ENCODE data around the gene EIF4G3. TPM values are rescaled to one million over a fixed set of nuclear protein-coding genes. Genes with fewer than 3 reads are reported as not detected.
A peak's percentile ranks its signal among the peaks of the same experiment; 100 is the strongest.

Gene EIF4G3
- polyA plus RNA-seq, 3 donors: 5.1 to 34.2 (median 5.8) TPM

GRCh38 chr1:20868263-20868662, 308.4 kb downstream of the EIF4G3 start:
- H3K36me3 Mint-ChIP-seq: peaks cover 34 to 46% of the 10 kb centered on the region in 2 donors
- no peak overlapping the region for H3K4me2 ChIP-seq (replicated peaks; ENCODE audit: extremely low read depth, low read length, poor library complexity, severe bottlenecking)
- H3K4me3 ChIP-seq (replicated peaks in 1 of 3; ENCODE audit: low read depth in 2 of 3, low read length in 3 of 3): no peak overlapping the region
- H3K9me3 ChIP-seq (replicated peaks in 1 of 2; ENCODE audit: control insufficient read depth in 1 of 2, insufficient read depth in 1 of 2, low read length in 2 of 2): no peaks in the 10 kb centered on the region
- no peak overlapping the region for H2AFZ ChIP-seq (ENCODE audit: insufficient read depth, low read depth, low read length, poor library complexity, severe bottlenecking)
- no peaks in the 10 kb centered on the region for H3K9me3 Mint-ChIP-seq
- no peak overlapping the region for H3K4me3 Mint-ChIP-seq
- H3K27me3 Mint-ChIP-seq (ENCODE audit: low read depth in 3 of 3): no peaks in the 10 kb centered on the region
- H3K4me1 Mint-ChIP-seq: no peaks in the 10 kb centered on the region
- peak overlapping the region in 1 of 7 donors; percentile 16 for H3K27ac Mint-ChIP-seq
- intact Hi-C loops (cut with micrococcal nuclease): no loop called here
- H3K36me3 ChIP-seq (replicated peaks in 1 of 2; ENCODE audit: control insufficient read depth in 1 of 2, insufficient read depth in 2 of 2, low read length in 2 of 2): peaks cover 17 to 44% of the 10 kb centered on the region in 2 donors
- H3K27me3 ChIP-seq (ENCODE audit: control insufficient read depth in 2 of 2, insufficient read depth in 2 of 2, low read length in 2 of 2): no peaks in the 10 kb centered on the region
- no peak overlapping the region for H3K9ac ChIP-seq (ENCODE audit: insufficient read depth, low read length, poor library complexity, severe bottlenecking)
- no peak overlapping the region for H3K27ac ChIP-seq (ENCODE audit: low read depth in 1 of 2, low read length in 2 of 2)
- H3K4me1 ChIP-seq (ENCODE audit: control insufficient read depth in 1 of 2, insufficient read depth in 2 of 2, low read length in 2 of 2): peaks cover 0 to 7% of the 10 kb centered on the region in 2 donors
- TF ChIP-seq CTCF (IDR thresholded peaks at IDR 0.05): no peak
- H3K79me2 ChIP-seq (ENCODE audit: insufficient read depth, low read length): no peaks in the 10 kb centered on the region
- no peaks in the 10 kb centered on the region for H4K20me1 ChIP-seq (ENCODE audit: insufficient read depth, low read length)
- no CpG with 5 or more reads among the region's 2 CpGs for whole genome bisulfite sequencing (ENCODE audit: insufficient coverage)
- no peak for DNase-seq

- Mint-ChIP-seq H3K4me3 (no peak overlapping the region), H3K36me3 (peaks cover 32 to 46% of the 10 kb centered on the region in 2 donors), H3K27ac (no peak overlapping the region), H3K4me1 (no peaks in the 10 kb centered on the region), H3K27me3 (ENCODE audit: low read depth in 3 of 3) (no peaks in the 10 kb centered on the region), H3K9me3 (no peaks in the 10 kb centered on the region)
- Histone ChIP-seq H3K36me3 (replicated peaks in 1 of 2; ENCODE audit: control insufficient read depth in 1 of 2, insufficient read depth in 2 of 2, low read length in 2 of 2) (peaks cover 18 to 44% of the 10 kb centered on the region in 2 donors), H3K4me3 (replicated peaks in 1 of 3; ENCODE audit: low read depth in 2 of 3, low read length in 3 of 3) (no peak overlapping the region), H4K20me1 (ENCODE audit: insufficient read depth, low read length) (no peaks in the 10 kb centered on the region), H3K27ac (ENCODE audit: low read depth in 1 of 2, low read length in 2 of 2) (no peak overlapping the region), H2AFZ (ENCODE audit: insufficient read depth, low read depth, low read length, poor library complexity, severe bottlenecking) (no peak overlapping the region), H3K9ac (ENCODE audit: insufficient read depth, low read length, poor library complexity, severe bottlenecking) (no peak overlapping the region), H3K27me3 (ENCODE audit: control insufficient read depth in 2 of 2, insufficient read depth in 2 of 2, low read length in 2 of 2) (no peaks in the 10 kb centered on the region), H3K9me3 (replicated peaks in 1 of 2; ENCODE audit: control insufficient read depth in 1 of 2, insufficient read depth in 1 of 2, low read length in 2 of 2) (no peaks in the 10 kb centered on the region), H3K4me1 (ENCODE audit: control insufficient read depth in 1 of 2, insufficient read depth in 2 of 2, low read length in 2 of 2) (peaks cover 0 to 5% of the 10 kb centered on the region in 2 donors), H3K79me2 (ENCODE audit: insufficient read depth, low read length) (no peaks in the 10 kb centered on the region), H3K4me2 (replicated peaks; ENCODE audit: extremely low read depth, low read length, poor library complexity, severe bottlenecking) (no peak overlapping the region)
- DNase-seq: no peak
- no peak for TF ChIP-seq CTCF (IDR thresholded peaks at IDR 0.05)
- intact Hi-C loops (cut with micrococcal nuclease): no loop called here
These were observed 308.9 kb downstream of the EIF4G3 start for GRCh38 chr1:20867847-20868246.
